Spleen (tissue), 11 donors: ENCODE measurements around the gene BABAM2. TPM values are rescaled to one million over a fixed set of nuclear protein-coding genes. Genes with fewer than 3 reads are reported as not detected.
"Not testable (repeated sequence)": the region's sequence is repeated elsewhere in the genome, so short reads cannot be mapped to it uniquely, and the experiment has no call there.

Source experiments
- DNase-seq: peaks from one replicate; pipeline ENCODE4 v3.0.0-alpha.2; 2020
- H3K27ac ChIP-seq, 8 donors: fragments of 200-600 bp; sonication (generic) in 7 of 8; 1 replicate in 4 of 8; 2 replicates in 4 of 8; pipeline versions ENCODE4 v1.5.0 to v1.8.0; 2016 to 2021; ENCODE audit warnings: inconsistent platforms in 4 of 8, mild to moderate bottlenecking in 4 of 8, moderate library complexity in 1 of 8
- H3K27me3 ChIP-seq, 7 donors: fragments of 200-600 bp; sonication (generic) in 6 of 7; replicated peaks in 1 of 7; 1 replicate in 4 of 7; 2 replicates in 3 of 7; pipeline versions ENCODE4 v1.5.0 to v1.8.0; 2016 to 2021; ENCODE audit warnings: inconsistent platforms in 3 of 7, mild to moderate bottlenecking in 1 of 7
- H3K36me3 ChIP-seq, 6 donors: fragments of 200-600 bp; sonication (generic) in 5 of 6; 1 replicate in 4 of 6; 2 replicates in 2 of 6; pipeline versions ENCODE4 v1.5.0 to v1.8.0; 2016 to 2021; ENCODE audit warnings: inconsistent platforms in 2 of 6
- H3K4me1 ChIP-seq, 6 donors: fragments of 200-600 bp; sonication (generic) in 5 of 6; 1 replicate in 3 of 6; 2 replicates in 3 of 6; pipeline versions ENCODE4 v1.5.0 to v1.8.0; 2016 to 2021; ENCODE audit warnings: inconsistent platforms in 3 of 6
- H3K4me3 ChIP-seq, 8 donors: fragments of 200-600 bp; sonication (generic) in 7 of 8; 1 replicate in 4 of 8; 2 replicates in 4 of 8; pipeline versions ENCODE4 v1.5.0 to v1.8.0; 2016 to 2021; ENCODE audit warnings: inconsistent platforms in 4 of 8, mild to moderate bottlenecking in 4 of 8, moderate library complexity in 2 of 8
- H3K9me3 ChIP-seq, 8 donors: fragments of 200-600 bp; sonication (generic) in 7 of 8; 1 replicate in 4 of 8; 2 replicates in 4 of 8; pipeline versions ENCODE4 v1.5.0 to v1.8.0; 2016 to 2021; ENCODE audit warnings: inconsistent platforms in 4 of 8
- POLR2A ChIP-seq, 3 donors: fragments of 450-650 bp; IDR thresholded peaks; one replicate each; pipeline ENCODE4 v1.5.1; 2017; ENCODE audit warnings: antibody characterized with exemption in 3 of 3, mild to moderate bottlenecking in 1 of 3
- POLR2AphosphoS5 ChIP-seq, 3 donors: sonication (generic); formaldehyde crosslinking; IDR thresholded peaks; one replicate each; pipeline ENCODE4 v1.5.1; 2017; ENCODE audit warnings: antibody characterized with exemption in 3 of 3
- WGBS, 5 donors: extraction: QIAGEN DNeasy Blood & Tissue Kit in 3 of 5; methylation state at CpG; one replicate each; pipeline versions ENCODE4 v1.1.5 to v1.1.7; 2013 to 2018; 5-methylcytosine and 5-hydroxymethylcytosine counted together
- intact Hi-C: fragments of 100-400 bp; cut with DNase I; formaldehyde crosslinking; loops from one replicate; pipeline ENCODE4 v1.15.0; 2023; ENCODE audit warnings: low total_unique reads
- polyA plus RNA-seq, 3 donors: library from polyadenylated mRNA; stranded (reverse); fragments of 200-250 nt; gene quantifications; one replicate each; pipeline ENCODE4 v1.2.1, GENCODE V29; 2013
- total RNA-seq, 7 donors: library from RNA; depleted of rRNA in 3 of 7; stranded (reverse); fragments of >200 nt in 3 of 7; fragmentation: NEBNext Ultra II Directional in 4 of 7; extraction: Animal tissue kit (Norgen Biotek cat#: 25700) in 4 of 7; gene quantifications; one replicate each; pipeline versions ENCODE4 v1.1.0 to v1.2.1, GENCODE V29; 2016 to 2021
- TF ChIP-seq, protein P1 (sequence below), 11 experiments: fragments of 200-600 bp in 7 of 11; fragments of 450-650 bp in 4 of 11; sonication (generic) in 4 of 11; IDR thresholded peaks in 8 of 11; conservative IDR thresholded peaks in 3 of 11; 1 replicate in 7 of 11; 2 replicates in 4 of 11; pipeline versions ENCODE4 v1.4.0 to v1.8.0; 2016 to 2021; ENCODE audit warnings: antibody characterized with exemption in 11 of 11, inconsistent platforms in 4 of 11, mild to moderate bottlenecking in 1 of 11
- donor health status: healthy with polysubstance abuse.
- donor health status: DM: no; HTN: no; CAD: no; lungs with moderate emphysema.
- donor health status: DM: no; HTN: no; CAD: no.
- donor health status: Bipolar disorder and iron deficiency.
- donor health status: healthy.
- donor health status: DM: no; HTN: no; CAD: no.
- donor health status: DM: yes; HTN: yes; CAD: no.

The BABAM2 gene
- total and polyA plus RNA-seq, 10 donors: 16.1 to 70.1 (median 55.0) TPM

DNA sequence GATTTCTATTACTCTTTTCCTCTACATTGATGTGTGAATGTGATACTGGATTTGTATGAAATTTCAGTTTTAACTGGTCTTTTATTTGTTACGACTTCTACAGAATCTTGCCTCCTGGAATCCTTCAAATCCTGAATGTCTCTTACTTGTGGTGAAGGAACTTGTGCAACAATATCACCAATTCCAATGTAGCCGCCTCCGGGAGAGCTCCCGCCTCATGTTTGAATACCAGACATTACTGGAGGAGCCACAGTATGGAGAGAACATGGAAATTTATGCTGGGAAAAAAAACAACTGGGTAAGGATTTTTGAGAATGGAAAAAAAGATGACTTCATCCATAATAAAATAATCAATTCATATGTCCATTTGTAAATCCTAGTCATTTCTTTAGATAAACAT, 134.6 kb downstream of the BABAM2 start:
- no peaks in the 10 kb centered on the region for H3K4me1 ChIP-seq
- H3K36me3 ChIP-seq: peaks cover 0 to 46% (median 13%) of the 10 kb centered on the region in 6 donors
- peaks cover 0 to 7% (median 4%) of the 10 kb centered on the region in 8 donors for H3K9me3 ChIP-seq
- no peak for DNase-seq
- TF ChIP-seq POLR2AphosphoS5 (IDR thresholded peaks at IDR 0.05): no peak
- TF ChIP-seq, protein P1, sequence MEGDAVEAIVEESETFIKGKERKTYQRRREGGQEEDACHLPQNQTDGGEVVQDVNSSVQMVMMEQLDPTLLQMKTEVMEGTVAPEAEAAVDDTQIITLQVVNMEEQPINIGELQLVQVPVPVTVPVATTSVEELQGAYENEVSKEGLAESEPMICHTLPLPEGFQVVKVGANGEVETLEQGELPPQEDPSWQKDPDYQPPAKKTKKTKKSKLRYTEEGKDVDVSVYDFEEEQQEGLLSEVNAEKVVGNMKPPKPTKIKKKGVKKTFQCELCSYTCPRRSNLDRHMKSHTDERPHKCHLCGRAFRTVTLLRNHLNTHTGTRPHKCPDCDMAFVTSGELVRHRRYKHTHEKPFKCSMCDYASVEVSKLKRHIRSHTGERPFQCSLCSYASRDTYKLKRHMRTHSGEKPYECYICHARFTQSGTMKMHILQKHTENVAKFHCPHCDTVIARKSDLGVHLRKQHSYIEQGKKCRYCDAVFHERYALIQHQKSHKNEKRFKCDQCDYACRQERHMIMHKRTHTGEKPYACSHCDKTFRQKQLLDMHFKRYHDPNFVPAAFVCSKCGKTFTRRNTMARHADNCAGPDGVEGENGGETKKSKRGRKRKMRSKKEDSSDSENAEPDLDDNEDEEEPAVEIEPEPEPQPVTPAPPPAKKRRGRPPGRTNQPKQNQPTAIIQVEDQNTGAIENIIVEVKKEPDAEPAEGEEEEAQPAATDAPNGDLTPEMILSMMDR (IDR thresholded peaks at IDR 0.05 in 8 of 11, conservative IDR thresholded peaks at IDR 0.05 in 3 of 11): no peak
- TF ChIP-seq POLR2A (IDR thresholded peaks at IDR 0.05): no peak
- intact Hi-C loops: no loop called here
- H3K4me3 ChIP-seq: no peak overlapping the region
- no peaks in the 10 kb centered on the region for H3K27me3 ChIP-seq
- no peak overlapping the region for H3K27ac ChIP-seq
- WGBS, 5 donors: 93 to 99% (median 97%) methylated on average over 4 of the region's 4 CpGs

DNA sequence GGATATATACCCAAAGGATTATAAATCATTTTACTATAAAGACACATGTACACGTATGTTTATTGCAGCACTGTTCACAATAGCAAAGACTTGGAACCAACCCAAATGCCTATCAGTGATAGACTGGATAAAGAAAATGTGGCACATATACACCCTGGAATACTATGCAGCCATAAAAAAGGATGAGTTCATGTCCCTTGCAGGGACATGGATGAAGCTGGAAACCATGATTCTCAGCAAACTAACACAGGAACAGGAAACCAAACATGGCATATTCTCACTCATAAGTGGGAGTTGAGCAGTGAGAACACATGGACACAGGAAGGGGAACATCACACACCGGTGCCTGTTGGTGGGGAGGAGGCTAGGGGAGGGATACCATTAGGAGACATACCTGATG, 135.7 kb downstream of the BABAM2 start:
- H3K9me3 ChIP-seq, H3K4me3 ChIP-seq, intact Hi-C loops, DNase-seq, H3K27me3 ChIP-seq, H3K27ac ChIP-seq, H3K4me1 ChIP-seq: not testable (repeated sequence)
- H3K36me3 ChIP-seq: peaks cover 0 to 46% (median 13%) of the 10 kb centered on the region in 6 donors
- WGBS, 5 donors: 95 to 100% (median 98%) methylated on average over 2 of the region's 2 CpGs

DNA sequence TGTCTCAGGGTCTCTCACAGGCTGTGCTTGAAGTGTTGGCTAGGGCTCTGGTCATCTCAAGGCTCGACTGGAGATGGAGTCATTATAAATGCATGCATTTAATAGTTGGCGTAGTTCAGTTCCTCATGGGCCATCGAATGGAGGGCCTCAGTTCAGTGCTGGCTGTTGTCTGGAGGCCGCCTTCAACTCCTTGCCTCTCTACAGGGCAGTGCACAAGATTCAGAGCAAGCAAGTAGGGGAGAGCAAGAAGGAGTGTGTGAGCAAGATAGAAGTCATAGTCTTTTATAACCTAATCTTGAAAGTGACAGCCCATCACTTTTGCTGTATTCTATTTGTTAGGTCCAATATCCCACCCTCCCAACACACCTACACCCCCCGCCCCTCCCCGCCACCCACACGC, 137.5 kb downstream of the BABAM2 start:
- H3K4me1 ChIP-seq: no peaks in the 10 kb centered on the region
- DNase-seq: no peak
- TF ChIP-seq, protein P1 (IDR thresholded peaks at IDR 0.05 in 8 of 11, conservative IDR thresholded peaks at IDR 0.05 in 3 of 11): no peak
- no peak for TF ChIP-seq POLR2AphosphoS5 (IDR thresholded peaks at IDR 0.05)
- no peak for TF ChIP-seq POLR2A (IDR thresholded peaks at IDR 0.05)
- H3K36me3 ChIP-seq: peaks cover 0 to 46% (median 13%) of the 10 kb centered on the region in 6 donors
- 95 to 99% (median 98%) methylated on average over 7 of the region's 7 CpGs for WGBS, 5 donors
- no peaks in the 10 kb centered on the region for H3K27me3 ChIP-seq
- no peak overlapping the region for H3K4me3 ChIP-seq
- H3K9me3 ChIP-seq: peaks cover 0 to 7% (median 4%) of the 10 kb centered on the region in 8 donors
- no peak overlapping the region for H3K27ac ChIP-seq
- intact Hi-C loops: no loop called here

DNA sequence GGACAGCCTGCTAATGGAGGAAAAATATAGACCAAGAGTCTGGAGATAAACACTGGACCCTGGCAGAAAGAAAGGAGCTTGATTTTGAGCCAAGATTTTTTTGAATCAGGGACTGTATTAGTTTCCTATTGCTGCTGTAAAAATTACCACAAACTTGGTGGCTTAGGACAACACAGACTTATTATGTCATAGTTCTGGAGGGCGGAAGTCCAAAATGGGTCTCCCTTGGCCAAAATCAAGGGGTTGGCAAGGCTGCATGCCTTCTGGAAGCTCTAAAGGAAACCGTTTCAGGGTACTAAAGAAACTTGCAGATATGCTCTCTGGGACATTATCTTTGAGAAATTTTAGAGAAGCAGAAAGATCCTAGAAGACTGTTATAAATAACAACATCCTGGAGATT, 140.1 kb downstream of the BABAM2 start:
- H3K9me3 ChIP-seq: peaks cover 0 to 7% (median 4%) of the 10 kb centered on the region in 8 donors
- H3K4me1 ChIP-seq: peaks cover 0 to 4% (median 0%) of the 10 kb centered on the region in 6 donors
- 60 to 85% (median 80%) methylated on average over 2 of the region's 2 CpGs for WGBS, 5 donors
- H3K27ac ChIP-seq: no peak overlapping the region
- peaks cover 0 to 27% (median 9%) of the 10 kb centered on the region in 6 donors for H3K36me3 ChIP-seq
- no peak for DNase-seq
- H3K27me3 ChIP-seq: no peaks in the 10 kb centered on the region
- intact Hi-C loops: no loop called here
- H3K4me3 ChIP-seq: no peak overlapping the region
- TF ChIP-seq, protein P1 (IDR thresholded peaks at IDR 0.05 in 8 of 11, conservative IDR thresholded peaks at IDR 0.05 in 3 of 11): no peak
- TF ChIP-seq POLR2AphosphoS5 (IDR thresholded peaks at IDR 0.05): no peak
- TF ChIP-seq POLR2A (IDR thresholded peaks at IDR 0.05): no peak

DNA sequence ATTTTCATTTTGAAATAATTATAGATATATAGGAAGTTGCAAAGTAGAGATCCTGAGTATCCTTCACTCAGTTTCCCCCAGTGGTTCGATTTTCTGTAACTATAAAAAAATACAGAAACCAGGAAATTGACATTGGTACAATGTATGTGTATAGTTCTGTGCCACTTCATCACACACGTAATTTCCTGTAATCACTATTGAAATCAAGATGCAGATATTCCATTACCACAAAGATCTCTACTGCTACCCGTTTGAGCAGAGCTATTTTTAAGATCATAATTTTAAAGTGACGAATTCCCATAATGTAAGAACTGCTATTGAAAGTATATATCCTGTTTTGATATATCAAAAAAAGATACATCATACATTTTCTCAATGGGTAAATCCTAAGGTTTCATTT, 142.3 kb downstream of the BABAM2 start:
- Histone ChIP-seq H3K4me3 (no peak overlapping the region), H3K27me3 (no peaks in the 10 kb centered on the region), H3K9me3 (no peaks in the 10 kb centered on the region), H3K4me1 (peaks cover 0 to 4% (median 0%) of the 10 kb centered on the region in 6 donors), H3K27ac (no peak overlapping the region), H3K36me3 (peaks cover 0 to 9% (median 0%) of the 10 kb centered on the region in 6 donors)
- DNase-seq: no peak
- intact Hi-C loops: no loop called here
- 56 to 72% (median 64%) methylated on average over 4 of the region's 4 CpGs for WGBS, 5 donors
- TF ChIP-seq POLR2AphosphoS5 (IDR thresholded peaks at IDR 0.05) (no peak), POLR2A (IDR thresholded peaks at IDR 0.05) (no peak)
- TF ChIP-seq, protein P1 (IDR thresholded peaks at IDR 0.05 in 8 of 11, conservative IDR thresholded peaks at IDR 0.05 in 3 of 11): no peak
